ENCODE data around the gene CPNE8. TPM values are rescaled to one million over a fixed set of nuclear protein-coding genes. Genes with fewer than 3 reads are reported as not detected.

Gene CPNE8
- total RNA-seq, 2 donors from 2014 or later: 8.7 to 18.0 TPM

DNA sequence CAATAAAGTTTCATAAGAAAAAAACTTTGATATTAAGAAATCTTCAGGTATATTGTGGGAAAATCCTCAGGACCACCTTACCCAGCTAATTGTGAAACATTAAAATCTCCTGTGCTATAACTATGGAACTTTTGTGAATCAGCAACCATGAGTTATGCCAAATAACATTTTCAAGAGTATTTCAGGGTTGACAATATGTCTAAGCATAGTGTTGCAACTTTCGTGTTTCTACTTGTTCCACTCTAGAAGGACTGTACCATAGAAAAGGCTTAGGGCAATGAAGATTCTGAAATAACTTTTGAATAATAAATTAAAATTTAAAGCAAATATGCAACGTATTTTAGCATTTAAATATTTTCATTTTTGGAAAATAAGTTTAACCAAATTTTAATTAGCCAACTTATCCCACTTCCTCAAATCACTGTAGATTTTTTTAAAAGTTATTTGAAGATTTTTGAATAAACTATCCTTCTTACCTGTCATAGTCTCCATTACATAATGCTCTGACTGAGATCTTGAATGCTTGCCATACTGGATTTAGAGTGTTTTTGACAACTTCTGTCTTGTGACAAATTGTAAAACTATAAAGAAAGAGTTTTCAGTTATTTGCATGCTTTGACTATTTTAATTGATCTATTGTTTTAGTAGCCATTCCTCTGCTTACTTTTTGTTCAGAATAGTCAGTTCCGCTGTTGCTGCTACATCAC, 143.6 kb downstream of the CPNE8 start:
- Mint-ChIP-seq H3K9me3 (no peaks in the 10 kb centered on the region), H3K4me1 (no peaks in the 10 kb centered on the region), H3K27ac (no peak overlapping the region), H3K27me3 (ENCODE audit: insufficient read depth) (no peaks in the 10 kb centered on the region), H3K36me3 (ENCODE audit: low read depth) (peaks cover 6% of the 10 kb centered on the region), H3K4me3 (no peak overlapping the region)
- H3K36me3 ChIP-seq (ENCODE audit: control insufficient read depth, insufficient read depth, low read length): no peaks in the 10 kb centered on the region
- DNase-seq: no peak
- H3K27me3 ChIP-seq (ENCODE audit: control insufficient read depth, insufficient read depth, low read length, poor library complexity, severe bottlenecking): no peaks in the 10 kb centered on the region
- H3K4me3 ChIP-seq (ENCODE audit: low read length): no peak overlapping the region
- H3K4me1 ChIP-seq (ENCODE audit: control insufficient read depth, insufficient read depth, low read length): no peaks in the 10 kb centered on the region
- no peak overlapping the region for H3K27ac ChIP-seq (ENCODE audit: low read depth, low read length)
- 94 to 100% methylated on average over 1 to 2 of the region's 3 CpGs for WGBS, 2 experiments (ENCODE audit: insufficient coverage in 1 of 2, insufficient read length in 1 of 2)
- H3K9ac ChIP-seq (ENCODE audit: extremely low read depth, low read length, poor library complexity, severe bottlenecking): no peak overlapping the region
- no peaks in the 10 kb centered on the region for H3K9me3 ChIP-seq (ENCODE audit: control insufficient read depth, low read length)
- TF ChIP-seq, protein P1, sequence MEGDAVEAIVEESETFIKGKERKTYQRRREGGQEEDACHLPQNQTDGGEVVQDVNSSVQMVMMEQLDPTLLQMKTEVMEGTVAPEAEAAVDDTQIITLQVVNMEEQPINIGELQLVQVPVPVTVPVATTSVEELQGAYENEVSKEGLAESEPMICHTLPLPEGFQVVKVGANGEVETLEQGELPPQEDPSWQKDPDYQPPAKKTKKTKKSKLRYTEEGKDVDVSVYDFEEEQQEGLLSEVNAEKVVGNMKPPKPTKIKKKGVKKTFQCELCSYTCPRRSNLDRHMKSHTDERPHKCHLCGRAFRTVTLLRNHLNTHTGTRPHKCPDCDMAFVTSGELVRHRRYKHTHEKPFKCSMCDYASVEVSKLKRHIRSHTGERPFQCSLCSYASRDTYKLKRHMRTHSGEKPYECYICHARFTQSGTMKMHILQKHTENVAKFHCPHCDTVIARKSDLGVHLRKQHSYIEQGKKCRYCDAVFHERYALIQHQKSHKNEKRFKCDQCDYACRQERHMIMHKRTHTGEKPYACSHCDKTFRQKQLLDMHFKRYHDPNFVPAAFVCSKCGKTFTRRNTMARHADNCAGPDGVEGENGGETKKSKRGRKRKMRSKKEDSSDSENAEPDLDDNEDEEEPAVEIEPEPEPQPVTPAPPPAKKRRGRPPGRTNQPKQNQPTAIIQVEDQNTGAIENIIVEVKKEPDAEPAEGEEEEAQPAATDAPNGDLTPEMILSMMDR (conservative IDR thresholded peaks at IDR 0.05): no peak

DNA sequence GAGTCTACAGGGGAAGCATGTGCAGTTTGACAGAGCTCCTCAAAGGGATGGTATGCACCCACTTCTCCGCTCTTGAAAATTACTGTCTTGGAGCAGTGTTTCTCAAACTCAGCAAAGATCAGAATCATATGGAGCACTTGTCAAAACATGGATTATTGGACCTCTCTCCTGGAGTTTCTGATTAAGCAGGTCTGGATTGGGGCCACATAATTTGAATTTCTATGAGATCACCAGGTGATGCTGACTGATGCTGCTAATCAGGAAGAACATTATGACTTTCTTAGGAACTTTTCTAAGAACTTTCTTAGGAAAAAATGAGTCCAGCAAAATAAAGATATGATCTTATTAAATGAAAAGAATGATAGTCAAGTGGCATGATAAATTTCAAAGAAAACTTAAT, 144.3 kb downstream of the CPNE8 start:
- no peak overlapping the region for H3K27ac ChIP-seq (ENCODE audit: low read depth, low read length)
- H3K27me3 ChIP-seq (ENCODE audit: control insufficient read depth, insufficient read depth, low read length, poor library complexity, severe bottlenecking): no peaks in the 10 kb centered on the region
- DNase-seq: no peak
- no peaks in the 10 kb centered on the region for H3K4me1 Mint-ChIP-seq
- no peaks in the 10 kb centered on the region for H3K4me1 ChIP-seq (ENCODE audit: control insufficient read depth, insufficient read depth, low read length)
- no peak overlapping the region for H3K4me3 Mint-ChIP-seq
- H3K9me3 ChIP-seq (ENCODE audit: control insufficient read depth, low read length): no peaks in the 10 kb centered on the region
- H3K36me3 Mint-ChIP-seq (ENCODE audit: low read depth): peaks cover 6% of the 10 kb centered on the region
- H3K9me3 Mint-ChIP-seq: no peaks in the 10 kb centered on the region
- WGBS, 2 experiments (ENCODE audit: insufficient coverage in 1 of 2, insufficient read length in 1 of 2): 89 to 100% methylated on average over 1 of the region's 1 CpG
- no peak overlapping the region for H3K4me3 ChIP-seq (ENCODE audit: low read length)
- H3K36me3 ChIP-seq (ENCODE audit: control insufficient read depth, insufficient read depth, low read length): no peaks in the 10 kb centered on the region
- TF ChIP-seq, protein P1 (conservative IDR thresholded peaks at IDR 0.05): no peak
- no peak overlapping the region for H3K27ac Mint-ChIP-seq
- H3K27me3 Mint-ChIP-seq (ENCODE audit: insufficient read depth): no peaks in the 10 kb centered on the region
- H3K9ac ChIP-seq (ENCODE audit: extremely low read depth, low read length, poor library complexity, severe bottlenecking): no peak overlapping the region

GRCh38 chr12:38759621-38760020, 145.8 kb downstream of the CPNE8 start:
- Histone ChIP-seq H3K27me3 (ENCODE audit: control insufficient read depth, insufficient read depth, low read length, poor library complexity, severe bottlenecking) (no peaks in the 10 kb centered on the region), H3K4me1 (ENCODE audit: control insufficient read depth, insufficient read depth, low read length) (no peaks in the 10 kb centered on the region), H3K27ac (ENCODE audit: low read depth, low read length) (no peak overlapping the region), H3K4me3 (ENCODE audit: low read length) (no peak overlapping the region), H3K36me3 (ENCODE audit: control insufficient read depth, insufficient read depth, low read length) (no peaks in the 10 kb centered on the region), H3K9me3 (ENCODE audit: control insufficient read depth, low read length) (no peaks in the 10 kb centered on the region), H3K9ac (ENCODE audit: extremely low read depth, low read length, poor library complexity, severe bottlenecking) (no peak overlapping the region)
- TF ChIP-seq, protein P1 (conservative IDR thresholded peaks at IDR 0.05): no peak
- no peak for DNase-seq
- Mint-ChIP-seq H3K36me3 (ENCODE audit: low read depth) (peaks cover 6% of the 10 kb centered on the region), H3K27me3 (ENCODE audit: insufficient read depth) (no peaks in the 10 kb centered on the region), H3K9me3 (no peaks in the 10 kb centered on the region), H3K4me3 (no peak overlapping the region), H3K4me1 (no peaks in the 10 kb centered on the region), H3K27ac (no peak overlapping the region)
